Renal cortex interstitium (tissue), 3 donors: Measurements from ENCODE around the gene TRIM23. TPM values are rescaled to one million over a fixed set of nuclear protein-coding genes. Genes with fewer than 3 reads are reported as not detected.

Experiments
- polyA plus RNA-seq, 3 donors: library from polyadenylated mRNA; unstranded; fragments of 120-200 nt; gene quantifications; one replicate each; pipeline ENCODE4 v1.2.1, GENCODE V29; 2013; ENCODE audit not compliant: insufficient read length in 3 of 3

Gene TRIM23
- polyA plus RNA-seq, 3 donors, result 21.0 to 25.2 (median 24.4) TPM

Other genes with a start within 250 kb of the TRIM23 start
- gene ADAMTS6, start 142.4 kb downstream of the TRIM23 start, polyA plus RNA-seq, result 1 to 10 TPM; 2.1 to 3.5 (median 3.2) TPM
- 10 to 100 TPM; 30.3 to 41.9 (median 33.2) TPM for gene CENPK, start 61.2 kb downstream of the TRIM23 start, polyA plus RNA-seq
- gene PPWD1, start 61.0 kb downstream of the TRIM23 start, polyA plus RNA-seq, result 10 to 100 TPM; 60.1 to 98.9 (median 83.2) TPM
- 1 to 10 TPM; 3.1 to 4.2 (median 3.2) TPM for gene SHLD3, start 694 bp upstream of the TRIM23 start, polyA plus RNA-seq
- 10 to 100 TPM; 25.7 to 35.9 (median 32.4) TPM for gene TRAPPC13, start 694 bp upstream of the TRIM23 start, polyA plus RNA-seq
- 1 to 10 TPM; 7.8 to 9.3 (median 9.0) TPM for gene SGTB, start 97.8 kb upstream of the TRIM23 start, polyA plus RNA-seq
- 10 to 100 TPM; 37.4 to 39.7 (median 37.6) TPM for gene NLN, start 97.9 kb upstream of the TRIM23 start, polyA plus RNA-seq